SK-N-MC (cell line): Measurements from ENCODE around the gene PRDM4.

Experiments
- EZH2 ChIP-seq: fragments of 200-600 bp; sonication (generic); IDR thresholded peaks from one replicate; pipeline ENCODE4 v1.6.1; 2017; ENCODE audit warnings: antibody characterized with exemption
- FOXP2 ChIP-seq: optimal IDR thresholded peaks from 2 replicates; pipeline ENCODE3; 2011; ENCODE audit warnings: mild to moderate bottlenecking, moderate library complexity; ENCODE audit not compliant: insufficient read depth; ENCODE audit errors: extremely low read length, control extremely low read depth
- POLR2AphosphoS5 ChIP-seq: IDR thresholded peaks from 2 replicates; pipeline ENCODE4 v1.6.1; 2012; ENCODE audit warnings: mild to moderate bottlenecking, low read depth, low read length, borderline replicate concordance

- TF ChIP-seq EZH2: no peak
- no peak for TF ChIP-seq POLR2AphosphoS5
- no peak for TF ChIP-seq FOXP2
Observed at GRCh38 chr12:107732365-107732764, 28.6 kb downstream of the PRDM4 start.
